ENCODE measurements around the gene KCNN3.

The KCNN3 gene

DNA sequence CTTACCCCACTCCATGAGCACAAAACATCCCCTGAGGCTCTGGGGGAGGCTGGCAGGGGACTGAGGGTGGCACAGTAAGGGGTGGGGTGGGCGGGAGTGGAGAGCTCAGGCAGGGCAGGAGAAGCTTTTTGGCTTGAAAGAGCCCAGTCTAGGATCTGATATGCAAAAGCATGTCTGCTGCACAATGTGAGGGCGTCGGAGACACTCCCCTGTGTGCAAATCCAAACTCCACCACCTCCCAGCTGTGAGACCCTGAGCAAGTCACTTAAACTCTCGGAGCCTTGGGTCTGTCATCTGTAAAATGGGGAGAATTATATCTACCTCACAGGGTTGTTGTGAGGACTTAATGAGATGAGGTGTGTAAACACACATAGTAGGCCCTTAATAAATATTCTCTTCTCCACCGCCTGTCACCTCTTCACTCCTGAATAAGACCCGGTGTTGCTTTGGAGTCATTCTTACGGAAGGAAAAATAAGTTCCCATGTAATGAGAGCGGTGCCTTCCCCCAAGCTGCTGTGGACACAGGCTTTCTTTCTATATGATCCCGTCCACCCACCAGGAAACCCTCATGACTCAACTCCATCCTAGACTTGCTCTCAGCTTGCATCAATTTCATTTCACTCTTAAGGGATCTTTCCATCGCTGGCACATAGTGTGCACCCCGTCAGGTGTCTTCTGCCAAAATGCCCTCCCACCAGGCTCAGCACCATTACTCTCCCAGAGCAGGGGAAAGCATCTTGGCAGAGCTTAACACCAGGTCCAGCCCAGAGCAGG lies 12.5 kb downstream of the KCNN3 start:
- no peak overlapping the region for H3K27ac ChIP-seq
- TF ChIP-seq ZFX (IDR thresholded peaks at IDR 0.05): no peak
- no peak for TF ChIP-seq CTCF (conservative IDR thresholded peaks at IDR 0.05)

DNA sequence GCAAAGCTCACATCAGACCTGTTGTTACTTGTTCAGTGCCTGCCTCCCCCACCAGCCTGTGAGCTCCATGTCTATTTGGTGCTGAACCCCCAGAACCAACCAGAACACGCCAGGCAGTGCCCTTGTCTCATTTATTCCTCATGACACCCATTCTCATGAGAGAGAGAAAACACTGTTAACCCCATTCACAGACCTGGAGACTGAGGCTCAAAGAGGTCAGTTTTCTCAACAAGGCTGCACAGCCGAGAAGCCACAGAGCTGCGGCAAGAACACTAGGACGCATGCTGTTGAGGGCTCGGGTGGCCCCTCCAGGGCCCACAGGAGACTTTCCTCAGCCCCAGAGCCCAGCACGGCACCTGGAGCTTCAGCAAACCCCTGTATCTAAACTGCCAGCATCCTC lies 13.1 kb downstream of the KCNN3 start:
- no peak for TF ChIP-seq ZFX (IDR thresholded peaks at IDR 0.05)
- TF ChIP-seq CTCF (conservative IDR thresholded peaks at IDR 0.05): no peak
- no peak overlapping the region for H3K27ac ChIP-seq

- TF ChIP-seq CTCF (conservative IDR thresholded peaks at IDR 0.05) (no peak), ZFX (IDR thresholded peaks at IDR 0.05) (no peak)
- no peak overlapping the region for H3K27ac ChIP-seq
Observed at GRCh38 chr1:154856544-154856943, 13.5 kb downstream of the KCNN3 start.

- no peak overlapping the region for H3K27ac ChIP-seq
- TF ChIP-seq CTCF (conservative IDR thresholded peaks at IDR 0.05) (no peak), ZFX (IDR thresholded peaks at IDR 0.05) (no peak)
Observed at GRCh38 chr1:154856049-154856448, 14.0 kb downstream of the KCNN3 start.

- TF ChIP-seq CTCF (conservative IDR thresholded peaks at IDR 0.05) (no peak), ZFX (IDR thresholded peaks at IDR 0.05) (no peak)
- no peak overlapping the region for H3K27ac ChIP-seq
Observed at GRCh38 chr1:154855186-154855851, 14.8 kb downstream of the KCNN3 start.

GRCh38 chr1:154852845-154853244 lies 17.2 kb downstream of the KCNN3 start:
- H3K27ac ChIP-seq: no peak overlapping the region
- no peak for TF ChIP-seq ZFX (IDR thresholded peaks at IDR 0.05)
- no peak for TF ChIP-seq CTCF (conservative IDR thresholded peaks at IDR 0.05)

DNA sequence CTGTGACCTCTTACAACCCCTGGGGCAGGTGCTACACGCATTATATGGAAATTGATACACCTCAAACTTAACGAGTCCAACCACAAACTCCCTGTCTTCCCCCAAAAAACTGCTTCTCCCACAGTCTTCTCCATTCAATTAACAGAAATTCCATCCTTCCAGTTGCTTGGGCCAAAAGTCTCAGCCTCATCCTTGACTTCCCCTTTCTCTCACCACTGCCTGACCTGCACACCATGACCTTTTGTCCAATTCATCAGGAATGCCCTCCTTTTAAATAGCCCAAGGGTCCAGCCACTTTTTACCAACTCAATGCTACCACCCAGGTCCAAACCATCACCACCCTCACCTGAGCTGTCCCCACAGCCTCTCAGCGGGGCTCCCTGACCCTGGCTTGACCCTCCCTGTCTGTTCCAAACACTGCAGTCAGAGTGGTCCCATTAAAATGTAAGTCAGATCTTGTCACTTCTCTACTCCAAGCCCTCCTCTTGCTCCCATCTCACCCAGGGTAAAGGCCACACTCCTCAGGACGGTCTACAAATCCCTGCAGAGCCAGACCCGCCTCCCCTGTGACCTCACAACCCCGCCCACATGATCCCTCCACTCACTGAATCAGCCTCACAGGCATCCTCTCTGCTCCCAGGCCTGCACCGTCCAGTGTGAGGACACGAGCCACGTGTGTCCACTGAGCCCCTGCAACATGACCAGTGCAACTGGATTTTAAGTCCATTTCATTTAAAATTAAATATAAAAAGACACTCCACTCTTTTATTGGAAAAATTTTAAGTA lies 18.5 kb downstream of the KCNN3 start:
- TF ChIP-seq CTCF (conservative IDR thresholded peaks at IDR 0.05) (no peak), ZFX (IDR thresholded peaks at IDR 0.05) (no peak)
- no peak overlapping the region for H3K27ac ChIP-seq
